ENCODE measurements around the gene RNU2-1. TPM values are rescaled to one million over a fixed set of nuclear protein-coding genes. Genes with fewer than 3 reads are reported as not detected.

Gene RNU2-1
- total and polyA plus RNA-seq, 2 of the 13 experiments (the other 11 are each of a cell fraction or from before 2014, with no cell fraction given), result not detected

DNA sequence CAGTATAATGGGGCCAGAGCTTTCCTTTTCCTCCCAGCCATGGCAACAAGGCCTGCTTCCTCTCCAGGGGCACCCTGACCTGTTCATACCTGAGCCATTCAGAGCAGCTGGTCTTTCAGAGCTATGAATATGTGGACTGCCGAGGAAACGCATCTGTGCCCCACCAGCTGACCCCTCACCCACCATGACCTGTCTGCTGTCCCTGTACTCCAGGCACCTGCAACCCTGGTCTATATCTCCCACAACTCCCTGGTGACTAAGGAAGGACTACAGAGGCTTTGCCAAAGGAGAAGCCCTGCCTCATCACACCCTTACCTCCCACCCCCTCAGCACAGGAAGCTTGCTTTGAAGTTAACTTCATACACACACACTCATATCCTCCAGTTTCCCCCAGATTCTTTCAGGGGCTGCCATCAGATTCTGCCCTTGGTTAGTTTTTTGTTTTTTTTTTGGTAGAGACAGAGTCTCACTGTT is 16.1 kb downstream of the RNU2-1 start (continued):
- TF ChIP-seq, protein P1, sequence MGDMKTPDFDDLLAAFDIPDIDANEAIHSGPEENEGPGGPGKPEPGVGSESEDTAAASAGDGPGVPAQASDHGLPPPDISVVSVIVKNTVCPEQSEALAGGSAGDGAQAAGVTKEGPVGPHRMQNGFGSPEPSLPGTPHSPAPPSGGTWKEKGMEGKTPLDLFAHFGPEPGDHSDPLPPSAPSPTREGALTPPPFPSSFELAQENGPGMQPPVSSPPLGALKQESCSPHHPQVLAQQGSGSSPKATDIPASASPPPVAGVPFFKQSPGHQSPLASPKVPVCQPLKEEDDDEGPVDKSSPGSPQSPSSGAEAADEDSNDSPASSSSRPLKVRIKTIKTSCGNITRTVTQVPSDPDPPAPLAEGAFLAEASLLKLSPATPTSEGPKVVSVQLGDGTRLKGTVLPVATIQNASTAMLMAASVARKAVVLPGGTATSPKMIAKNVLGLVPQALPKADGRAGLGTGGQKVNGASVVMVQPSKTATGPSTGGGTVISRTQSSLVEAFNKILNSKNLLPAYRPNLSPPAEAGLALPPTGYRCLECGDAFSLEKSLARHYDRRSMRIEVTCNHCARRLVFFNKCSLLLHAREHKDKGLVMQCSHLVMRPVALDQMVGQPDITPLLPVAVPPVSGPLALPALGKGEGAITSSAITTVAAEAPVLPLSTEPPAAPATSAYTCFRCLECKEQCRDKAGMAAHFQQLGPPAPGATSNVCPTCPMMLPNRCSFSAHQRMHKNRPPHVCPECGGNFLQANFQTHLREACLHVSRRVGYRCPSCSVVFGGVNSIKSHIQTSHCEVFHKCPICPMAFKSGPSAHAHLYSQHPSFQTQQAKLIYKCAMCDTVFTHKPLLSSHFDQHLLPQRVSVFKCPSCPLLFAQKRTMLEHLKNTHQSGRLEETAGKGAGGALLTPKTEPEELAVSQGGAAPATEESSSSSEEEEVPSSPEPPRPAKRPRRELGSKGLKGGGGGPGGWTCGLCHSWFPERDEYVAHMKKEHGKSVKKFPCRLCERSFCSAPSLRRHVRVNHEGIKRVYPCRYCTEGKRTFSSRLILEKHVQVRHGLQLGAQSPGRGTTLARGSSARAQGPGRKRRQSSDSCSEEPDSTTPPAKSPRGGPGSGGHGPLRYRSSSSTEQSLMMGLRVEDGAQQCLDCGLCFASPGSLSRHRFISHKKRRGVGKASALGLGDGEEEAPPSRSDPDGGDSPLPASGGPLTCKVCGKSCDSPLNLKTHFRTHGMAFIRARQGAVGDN (CRISPR knock-in tag; IDR thresholded peaks at IDR 0.05), result peak; percentile 82; the same call in 1 of the 2 replicates
- TF ChIP-seq ZNF430 (CRISPR knock-in tag; IDR thresholded peaks at IDR 0.05) (no peak), RFX3 (CRISPR knock-in tag; IDR thresholded peaks at IDR 0.05) (no peak), ZNF567 (CRISPR knock-in tag; IDR thresholded peaks at IDR 0.05; ENCODE audit: borderline replicate concordance) (no peak), ZNF891 (CRISPR knock-in tag; IDR thresholded peaks at IDR 0.05) (no peak), TEAD2 (CRISPR knock-in tag; IDR thresholded peaks at IDR 0.05) (0 out of 2 replicates have a peak, but pooled peaks have one; percentile 10), ZNF44 (CRISPR knock-in tag; IDR thresholded peaks at IDR 0.05) (no peak), ZFP62 (CRISPR knock-in tag; IDR thresholded peaks at IDR 0.05) (no peak), ZNF556 (CRISPR knock-in tag; IDR thresholded peaks at IDR 0.05; ENCODE audit: borderline replicate concordance) (no peak), ONECUT2 (CRISPR knock-in tag; IDR thresholded peaks at IDR 0.05) (no peak)
- TF ChIP-seq, protein P2, sequence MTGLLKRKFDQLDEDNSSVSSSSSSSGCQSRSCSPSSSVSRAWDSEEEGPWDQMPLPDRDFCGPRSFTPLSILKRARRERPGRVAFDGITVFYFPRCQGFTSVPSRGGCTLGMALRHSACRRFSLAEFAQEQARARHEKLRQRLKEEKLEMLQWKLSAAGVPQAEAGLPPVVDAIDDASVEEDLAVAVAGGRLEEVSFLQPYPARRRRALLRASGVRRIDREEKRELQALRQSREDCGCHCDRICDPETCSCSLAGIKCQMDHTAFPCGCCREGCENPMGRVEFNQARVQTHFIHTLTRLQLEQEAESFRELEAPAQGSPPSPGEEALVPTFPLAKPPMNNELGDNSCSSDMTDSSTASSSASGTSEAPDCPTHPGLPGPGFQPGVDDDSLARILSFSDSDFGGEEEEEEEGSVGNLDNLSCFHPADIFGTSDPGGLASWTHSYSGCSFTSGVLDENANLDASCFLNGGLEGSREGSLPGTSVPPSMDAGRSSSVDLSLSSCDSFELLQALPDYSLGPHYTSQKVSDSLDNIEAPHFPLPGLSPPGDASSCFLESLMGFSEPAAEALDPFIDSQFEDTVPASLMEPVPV (CRISPR knock-in tag; IDR thresholded peaks at IDR 0.05), result no peak
- TF ChIP-seq, protein P3, sequence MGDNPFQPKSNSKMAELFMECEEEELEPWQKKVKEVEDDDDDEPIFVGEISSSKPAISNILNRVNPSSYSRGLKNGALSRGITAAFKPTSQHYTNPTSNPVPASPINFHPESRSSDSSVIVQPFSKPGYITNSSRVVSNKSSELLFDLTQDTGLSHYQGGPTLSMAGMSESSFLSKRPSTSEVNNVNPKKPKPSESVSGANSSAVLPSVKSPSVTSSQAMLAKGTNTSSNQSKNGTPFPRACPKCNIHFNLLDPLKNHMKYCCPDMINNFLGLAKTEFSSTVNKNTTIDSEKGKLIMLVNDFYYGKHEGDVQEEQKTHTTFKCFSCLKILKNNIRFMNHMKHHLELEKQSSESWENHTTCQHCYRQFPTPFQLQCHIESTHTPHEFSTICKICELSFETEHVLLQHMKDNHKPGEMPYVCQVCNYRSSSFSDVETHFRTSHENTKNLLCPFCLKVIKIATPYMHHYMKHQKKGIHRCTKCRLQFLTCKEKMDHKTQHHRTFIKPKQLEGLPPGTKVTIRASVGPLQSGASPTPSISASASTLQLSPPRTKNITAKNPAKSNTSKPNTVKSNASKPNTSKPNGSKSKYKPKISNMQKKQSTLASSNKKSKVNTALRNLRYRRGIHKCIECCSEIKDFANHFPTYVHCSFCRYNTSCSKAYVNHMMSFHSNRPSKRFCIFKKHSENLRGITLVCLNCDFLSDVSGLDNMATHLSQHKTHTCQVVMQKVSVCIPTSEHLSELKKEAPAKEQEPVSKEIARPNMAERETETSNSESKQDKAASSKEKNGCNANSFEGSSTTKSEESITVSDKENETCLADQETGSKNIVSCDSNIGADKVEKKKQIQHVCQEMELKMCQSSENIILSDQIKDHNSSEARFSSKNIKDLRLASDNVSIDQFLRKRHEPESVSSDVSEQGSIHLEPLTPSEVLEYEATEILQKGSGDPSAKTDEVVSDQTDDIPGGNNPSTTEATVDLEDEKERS (CRISPR knock-in tag; IDR thresholded peaks at IDR 0.05), result no peak; the same call in 1 of the 2 replicates
- TF ChIP-seq, protein P4, sequence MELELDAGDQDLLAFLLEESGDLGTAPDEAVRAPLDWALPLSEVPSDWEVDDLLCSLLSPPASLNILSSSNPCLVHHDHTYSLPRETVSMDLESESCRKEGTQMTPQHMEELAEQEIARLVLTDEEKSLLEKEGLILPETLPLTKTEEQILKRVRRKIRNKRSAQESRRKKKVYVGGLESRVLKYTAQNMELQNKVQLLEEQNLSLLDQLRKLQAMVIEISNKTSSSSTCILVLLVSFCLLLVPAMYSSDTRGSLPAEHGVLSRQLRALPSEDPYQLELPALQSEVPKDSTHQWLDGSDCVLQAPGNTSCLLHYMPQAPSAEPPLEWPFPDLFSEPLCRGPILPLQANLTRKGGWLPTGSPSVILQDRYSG (CRISPR knock-in tag; IDR thresholded peaks at IDR 0.05), result no peak
- TF ChIP-seq, protein P5, sequence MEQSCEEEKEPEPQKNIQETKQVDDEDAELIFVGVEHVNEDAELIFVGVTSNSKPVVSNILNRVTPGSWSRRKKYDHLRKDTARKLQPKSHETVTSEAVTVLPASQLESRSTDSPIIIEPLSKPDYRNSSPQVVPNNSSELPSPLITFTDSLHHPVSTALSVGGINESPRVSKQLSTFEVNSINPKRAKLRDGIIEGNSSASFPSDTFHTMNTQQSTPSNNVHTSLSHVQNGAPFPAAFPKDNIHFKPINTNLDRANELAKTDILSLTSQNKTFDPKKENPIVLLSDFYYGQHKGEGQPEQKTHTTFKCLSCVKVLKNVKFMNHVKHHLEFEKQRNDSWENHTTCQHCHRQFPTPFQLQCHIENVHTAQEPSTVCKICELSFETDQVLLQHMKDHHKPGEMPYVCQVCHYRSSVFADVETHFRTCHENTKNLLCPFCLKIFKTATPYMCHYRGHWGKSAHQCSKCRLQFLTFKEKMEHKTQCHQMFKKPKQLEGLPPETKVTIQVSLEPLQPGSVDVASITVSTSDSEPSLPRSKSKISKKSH (CRISPR knock-in tag; IDR thresholded peaks at IDR 0.05; ENCODE audit: borderline replicate concordance), result peak; percentile 61; the same call in 1 of the 2 replicates
- TF ChIP-seq, protein P6, sequence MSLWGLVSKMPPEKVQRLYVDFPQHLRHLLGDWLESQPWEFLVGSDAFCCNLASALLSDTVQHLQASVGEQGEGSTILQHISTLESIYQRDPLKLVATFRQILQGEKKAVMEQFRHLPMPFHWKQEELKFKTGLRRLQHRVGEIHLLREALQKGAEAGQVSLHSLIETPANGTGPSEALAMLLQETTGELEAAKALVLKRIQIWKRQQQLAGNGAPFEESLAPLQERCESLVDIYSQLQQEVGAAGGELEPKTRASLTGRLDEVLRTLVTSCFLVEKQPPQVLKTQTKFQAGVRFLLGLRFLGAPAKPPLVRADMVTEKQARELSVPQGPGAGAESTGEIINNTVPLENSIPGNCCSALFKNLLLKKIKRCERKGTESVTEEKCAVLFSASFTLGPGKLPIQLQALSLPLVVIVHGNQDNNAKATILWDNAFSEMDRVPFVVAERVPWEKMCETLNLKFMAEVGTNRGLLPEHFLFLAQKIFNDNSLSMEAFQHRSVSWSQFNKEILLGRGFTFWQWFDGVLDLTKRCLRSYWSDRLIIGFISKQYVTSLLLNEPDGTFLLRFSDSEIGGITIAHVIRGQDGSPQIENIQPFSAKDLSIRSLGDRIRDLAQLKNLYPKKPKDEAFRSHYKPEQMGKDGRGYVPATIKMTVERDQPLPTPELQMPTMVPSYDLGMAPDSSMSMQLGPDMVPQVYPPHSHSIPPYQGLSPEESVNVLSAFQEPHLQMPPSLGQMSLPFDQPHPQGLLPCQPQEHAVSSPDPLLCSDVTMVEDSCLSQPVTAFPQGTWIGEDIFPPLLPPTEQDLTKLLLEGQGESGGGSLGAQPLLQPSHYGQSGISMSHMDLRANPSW (CRISPR knock-in tag; IDR thresholded peaks at IDR 0.05; ENCODE audit: borderline replicate concordance), result no peak
